ENCODE results near the gene HEXIM1. TPM values are rescaled to one million over a fixed set of nuclear protein-coding genes. Genes with fewer than 3 reads are reported as not detected.

HEXIM1 gene
- total RNA-seq, 1 donor from 2014 or later, result 10.2 TPM

DNA sequence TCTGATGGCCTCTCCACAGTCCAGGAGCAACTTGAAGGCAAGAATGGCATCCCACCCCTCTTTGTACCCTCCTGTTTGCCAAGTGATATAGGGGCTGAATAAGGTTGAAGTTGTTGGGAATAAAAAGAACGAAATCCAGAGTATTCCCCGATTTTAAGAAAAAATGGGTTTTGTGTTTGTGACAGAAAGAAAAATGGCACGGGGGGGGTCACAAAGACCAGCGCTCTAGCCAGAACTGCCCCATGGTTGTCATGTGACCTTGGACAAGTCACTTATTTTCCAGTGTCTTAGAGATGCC is 1.7 kb upstream of the HEXIM1 start:
- H3K4me2 ChIP-seq, result peak overlapping the region; percentile 69
- Mint-ChIP-seq H3K9me3 (no peaks in the 10 kb centered on the region), H3K27ac (peak overlapping the region; percentile 100), H3K4me3 (peak overlapping the region; percentile 94), H3K4me1 (peaks cover 53% of the 10 kb centered on the region), H3K36me3 (no peaks in the 10 kb centered on the region), H3K27me3 (ENCODE audit: insufficient read depth, low read depth) (peaks cover 11% of the 10 kb centered on the region)
- H3K27ac ChIP-seq, result no peak overlapping the region
- no peak overlapping the region for H3K9ac ChIP-seq
- TF ChIP-seq, protein P1, sequence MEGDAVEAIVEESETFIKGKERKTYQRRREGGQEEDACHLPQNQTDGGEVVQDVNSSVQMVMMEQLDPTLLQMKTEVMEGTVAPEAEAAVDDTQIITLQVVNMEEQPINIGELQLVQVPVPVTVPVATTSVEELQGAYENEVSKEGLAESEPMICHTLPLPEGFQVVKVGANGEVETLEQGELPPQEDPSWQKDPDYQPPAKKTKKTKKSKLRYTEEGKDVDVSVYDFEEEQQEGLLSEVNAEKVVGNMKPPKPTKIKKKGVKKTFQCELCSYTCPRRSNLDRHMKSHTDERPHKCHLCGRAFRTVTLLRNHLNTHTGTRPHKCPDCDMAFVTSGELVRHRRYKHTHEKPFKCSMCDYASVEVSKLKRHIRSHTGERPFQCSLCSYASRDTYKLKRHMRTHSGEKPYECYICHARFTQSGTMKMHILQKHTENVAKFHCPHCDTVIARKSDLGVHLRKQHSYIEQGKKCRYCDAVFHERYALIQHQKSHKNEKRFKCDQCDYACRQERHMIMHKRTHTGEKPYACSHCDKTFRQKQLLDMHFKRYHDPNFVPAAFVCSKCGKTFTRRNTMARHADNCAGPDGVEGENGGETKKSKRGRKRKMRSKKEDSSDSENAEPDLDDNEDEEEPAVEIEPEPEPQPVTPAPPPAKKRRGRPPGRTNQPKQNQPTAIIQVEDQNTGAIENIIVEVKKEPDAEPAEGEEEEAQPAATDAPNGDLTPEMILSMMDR (IDR thresholded peaks at IDR 0.05), result no peak
- TF ChIP-seq EZH2phosphoT487 (IDR thresholded peaks at IDR 0.05), result no peak
- no peak for TF ChIP-seq EZH2 (IDR thresholded peaks at IDR 0.05)
- no peak for DNase-seq (ENCODE audit: low spot score)
- H3F3A ChIP-seq (ENCODE audit: low read depth), result peaks cover 71% of the 10 kb centered on the region
- H3K79me2 ChIP-seq (ENCODE audit: low read depth), result peaks cover 42% of the 10 kb centered on the region
- peak overlapping the region; percentile 66 for H3K4me3 ChIP-seq
- peaks cover 39% of the 10 kb centered on the region for H3K4me1 ChIP-seq
- H2AFZ ChIP-seq (replicated peaks), result no peak overlapping the region
- peaks cover 27% of the 10 kb centered on the region for H4K20me1 ChIP-seq (ENCODE audit: low read depth)
- no peaks in the 10 kb centered on the region for H3K9me3 ChIP-seq (ENCODE audit: low read depth)
- H3K27me3 ChIP-seq, result peaks cover 7% of the 10 kb centered on the region
- H3K36me3 ChIP-seq, result no peaks in the 10 kb centered on the region

DNA sequence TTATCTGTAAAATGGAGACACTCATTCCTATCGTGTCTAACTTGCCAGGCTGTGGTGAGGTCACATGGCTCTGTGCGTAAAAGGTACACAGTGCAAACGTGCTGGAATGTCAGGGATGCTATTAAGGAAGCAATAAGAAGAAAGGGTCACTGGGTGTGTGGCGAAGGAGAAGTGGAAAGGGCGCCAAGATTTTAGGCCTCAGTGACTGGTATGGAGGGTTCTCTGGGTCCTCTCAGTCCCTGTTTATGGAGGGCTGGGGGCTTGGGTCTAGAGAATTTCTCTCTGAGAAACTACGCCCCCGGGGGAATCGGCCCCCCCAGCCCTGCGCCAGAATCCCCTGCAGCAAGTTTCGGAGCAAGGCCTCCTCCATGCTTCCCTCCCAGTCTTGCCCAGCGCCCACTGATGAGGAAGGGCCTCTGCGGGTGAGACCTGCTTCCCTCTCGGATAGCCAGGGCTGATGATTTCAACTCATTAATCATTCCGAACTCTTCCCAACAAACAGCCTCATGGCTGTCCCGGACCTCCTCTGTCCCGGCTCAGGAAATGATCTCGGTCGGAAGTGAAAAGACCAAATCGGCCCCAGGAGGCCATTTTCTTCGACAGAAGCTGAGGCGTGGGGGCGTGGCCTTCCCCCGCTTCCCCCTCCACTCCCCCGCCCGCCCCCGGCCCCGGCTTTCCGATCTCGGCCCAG is 1.2 kb upstream of the HEXIM1 start:
- peaks cover 7% of the 10 kb centered on the region for H3K27me3 ChIP-seq
- Mint-ChIP-seq H3K36me3 (no peaks in the 10 kb centered on the region), H3K27ac (peak overlapping the region; percentile 100), H3K27me3 (ENCODE audit: insufficient read depth, low read depth) (peaks cover 11% of the 10 kb centered on the region), H3K4me1 (peaks cover 56% of the 10 kb centered on the region), H3K9me3 (no peaks in the 10 kb centered on the region), H3K4me3 (peak overlapping the region; percentile 94)
- DNase-seq (ENCODE audit: low spot score), result peak; percentile 92
- peaks cover 31% of the 10 kb centered on the region for H4K20me1 ChIP-seq (ENCODE audit: low read depth)
- H3F3A ChIP-seq (ENCODE audit: low read depth), result peaks cover 74% of the 10 kb centered on the region
- no peaks in the 10 kb centered on the region for H3K9me3 ChIP-seq (ENCODE audit: low read depth)
- H2AFZ ChIP-seq (replicated peaks), result peak overlapping the region; percentile 2
- peaks cover 41% of the 10 kb centered on the region for H3K4me1 ChIP-seq
- no peaks in the 10 kb centered on the region for H3K36me3 ChIP-seq
- TF ChIP-seq EZH2phosphoT487 (IDR thresholded peaks at IDR 0.05) (no peak), EZH2 (IDR thresholded peaks at IDR 0.05) (no peak)
- TF ChIP-seq, protein P1 (IDR thresholded peaks at IDR 0.05), result no peak
- H3K27ac ChIP-seq, result peak overlapping the region; percentile 96
- peak overlapping the region; percentile 69 for H3K4me2 ChIP-seq
- H3K4me3 ChIP-seq, result peak overlapping the region; percentile 66
- H3K9ac ChIP-seq, result peak overlapping the region; percentile 92
- peaks cover 47% of the 10 kb centered on the region for H3K79me2 ChIP-seq (ENCODE audit: low read depth)

DNA sequence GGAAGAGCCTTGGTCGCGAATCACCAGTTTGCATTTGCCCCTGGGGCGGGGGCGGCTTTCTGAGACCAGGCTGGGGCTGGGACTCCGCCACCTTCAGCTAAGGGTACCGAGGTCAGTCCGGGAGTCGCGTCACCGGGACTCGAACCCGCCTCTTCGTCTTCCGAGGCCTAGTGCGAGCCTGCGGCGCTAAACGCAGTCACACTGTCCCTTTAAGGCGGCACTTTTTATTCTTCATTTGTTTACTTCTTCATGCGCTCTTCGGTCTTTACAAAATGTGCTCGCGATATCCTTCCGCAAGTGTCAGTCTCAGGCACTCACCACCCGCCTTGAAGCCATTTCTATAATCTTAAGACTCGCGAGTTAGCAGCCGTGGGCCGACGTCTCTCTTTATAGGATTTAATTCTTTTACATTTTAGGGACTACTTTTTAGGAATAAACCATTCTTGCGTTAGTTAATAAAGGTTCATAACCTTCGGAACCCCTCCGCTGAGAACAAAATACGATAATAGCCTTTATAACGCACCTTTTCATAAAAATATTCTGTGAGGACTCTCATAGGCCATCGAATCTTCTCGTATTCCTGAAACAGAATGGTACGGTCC is 593 bp upstream of the HEXIM1 start:
- H2AFZ ChIP-seq (replicated peaks), result peak overlapping the region; percentile 2
- peak overlapping the region; percentile 94 for H3K4me3 Mint-ChIP-seq
- no peaks in the 10 kb centered on the region for H3K36me3 Mint-ChIP-seq
- peaks cover 10% of the 10 kb centered on the region for H3K27me3 Mint-ChIP-seq (ENCODE audit: insufficient read depth, low read depth)
- no peaks in the 10 kb centered on the region for H3K9me3 Mint-ChIP-seq
- no peak for TF ChIP-seq EZH2phosphoT487 (IDR thresholded peaks at IDR 0.05)
- TF ChIP-seq, protein P1 (IDR thresholded peaks at IDR 0.05), result no peak
- no peak for TF ChIP-seq EZH2 (IDR thresholded peaks at IDR 0.05)
- H3F3A ChIP-seq (ENCODE audit: low read depth), result peaks cover 73% of the 10 kb centered on the region
- no peaks in the 10 kb centered on the region for H3K36me3 ChIP-seq
- peaks cover 55% of the 10 kb centered on the region for H3K4me1 Mint-ChIP-seq
- peak overlapping the region; percentile 69 for H3K4me2 ChIP-seq
- H3K27ac ChIP-seq, result peak overlapping the region; percentile 96
- H4K20me1 ChIP-seq (ENCODE audit: low read depth), result peaks cover 31% of the 10 kb centered on the region
- peaks cover 7% of the 10 kb centered on the region for H3K27me3 ChIP-seq
- peak; percentile 93 for DNase-seq (ENCODE audit: low spot score)
- peaks cover 48% of the 10 kb centered on the region for H3K79me2 ChIP-seq (ENCODE audit: low read depth)
- H3K4me1 ChIP-seq, result peaks cover 41% of the 10 kb centered on the region
- H3K9me3 ChIP-seq (ENCODE audit: low read depth), result no peaks in the 10 kb centered on the region
- H3K27ac Mint-ChIP-seq, result peak overlapping the region; percentile 100
- peak overlapping the region; percentile 92 for H3K9ac ChIP-seq
- H3K4me3 ChIP-seq, result peak overlapping the region; percentile 66
